Measurements from ENCODE around the gene TMEM131L.
"Not testable (repeated sequence)": the region's sequence is repeated elsewhere in the genome, so short reads cannot be mapped to it uniquely, and the experiment has no call there.

Gene TMEM131L

GRCh38 chr4:153579410-153579809 is 113.2 kb downstream of the TMEM131L start:
- no peak for DNase-seq (ENCODE audit: low spot score)
- Mint-ChIP-seq H3K9me3 (no peaks in the 10 kb centered on the region), H3K27ac (no peak overlapping the region), H3K27me3 (ENCODE audit: low read depth) (no peaks in the 10 kb centered on the region), H3K4me3 (no peak overlapping the region), H3K36me3 (ENCODE audit: low read depth) (peaks cover 24% of the 10 kb centered on the region), H3K4me1 (ENCODE audit: low read depth) (peaks cover 14% of the 10 kb centered on the region)

GRCh38 chr4:153579872-153580271 is 113.7 kb downstream of the TMEM131L start:
- no peaks in the 10 kb centered on the region for H3K9me3 Mint-ChIP-seq
- H3K4me1 Mint-ChIP-seq (ENCODE audit: low read depth) = peaks cover 11% of the 10 kb centered on the region
- no peaks in the 10 kb centered on the region for H3K27me3 Mint-ChIP-seq (ENCODE audit: low read depth)
- DNase-seq (ENCODE audit: low spot score) = no peak
- H3K27ac Mint-ChIP-seq = peak overlapping the region; percentile 16
- H3K4me3 Mint-ChIP-seq = no peak overlapping the region
- H3K36me3 Mint-ChIP-seq (ENCODE audit: low read depth) = peaks cover 27% of the 10 kb centered on the region

- Mint-ChIP-seq H3K36me3 (ENCODE audit: low read depth) (peaks cover 31% of the 10 kb centered on the region), H3K4me1 (ENCODE audit: low read depth) (peaks cover 2% of the 10 kb centered on the region), H3K27me3 (ENCODE audit: low read depth) (no peaks in the 10 kb centered on the region), H3K4me3 (no peak overlapping the region), H3K9me3 (no peaks in the 10 kb centered on the region), H3K27ac (no peak overlapping the region)
- no peak for DNase-seq (ENCODE audit: low spot score)
These were observed 117.0 kb downstream of the TMEM131L start for GRCh38 chr4:153582954-153583702.

GRCh38 chr4:153585026-153585425 is 118.9 kb downstream of the TMEM131L start:
- Mint-ChIP-seq H3K36me3 (ENCODE audit: low read depth) (peaks cover 36% of the 10 kb centered on the region), H3K4me3 (no peak overlapping the region), H3K4me1 (ENCODE audit: low read depth) (peaks cover 2% of the 10 kb centered on the region), H3K27ac (no peak overlapping the region), H3K9me3 (no peaks in the 10 kb centered on the region), H3K27me3 (ENCODE audit: low read depth) (no peaks in the 10 kb centered on the region)
- no peak for DNase-seq (ENCODE audit: low spot score)

- no peak for DNase-seq (ENCODE audit: low spot score)
- Mint-ChIP-seq H3K4me1 (ENCODE audit: low read depth) (no peaks in the 10 kb centered on the region), H3K27ac (no peak overlapping the region), H3K36me3 (ENCODE audit: low read depth) (peaks cover 45% of the 10 kb centered on the region), H3K4me3 (no peak overlapping the region), H3K27me3 (ENCODE audit: low read depth) (no peaks in the 10 kb centered on the region), H3K9me3 (no peaks in the 10 kb centered on the region)
These were observed 123.8 kb downstream of the TMEM131L start for GRCh38 chr4:153589703-153590595.

GRCh38 chr4:153591441-153591840 is 125.3 kb downstream of the TMEM131L start:
- Mint-ChIP-seq H3K9me3 (no peaks in the 10 kb centered on the region), H3K4me1 (ENCODE audit: low read depth) (peaks cover 5% of the 10 kb centered on the region), H3K4me3 (no peak overlapping the region), H3K27me3 (ENCODE audit: low read depth) (no peaks in the 10 kb centered on the region), H3K27ac (no peak overlapping the region), H3K36me3 (ENCODE audit: low read depth) (peaks cover 49% of the 10 kb centered on the region)
- DNase-seq (ENCODE audit: low spot score) = no peak

- Mint-ChIP-seq H3K4me3 (no peak overlapping the region), H3K9me3 (no peaks in the 10 kb centered on the region), H3K27ac (no peak overlapping the region), H3K36me3 (ENCODE audit: low read depth) (peaks cover 52% of the 10 kb centered on the region), H3K4me1 (ENCODE audit: low read depth) (peaks cover 6% of the 10 kb centered on the region), H3K27me3 (ENCODE audit: low read depth) (no peaks in the 10 kb centered on the region)
- DNase-seq (ENCODE audit: low spot score) = no peak
These were observed 125.9 kb downstream of the TMEM131L start for GRCh38 chr4:153592064-153592463.

- no peak for DNase-seq (ENCODE audit: low spot score)
- no peak overlapping the region for H3K4me3 Mint-ChIP-seq
- H3K27ac Mint-ChIP-seq = no peak overlapping the region
- no peaks in the 10 kb centered on the region for H3K27me3 Mint-ChIP-seq (ENCODE audit: low read depth)
- peaks cover 47% of the 10 kb centered on the region for H3K36me3 Mint-ChIP-seq (ENCODE audit: low read depth)
- H3K9me3 Mint-ChIP-seq = no peaks in the 10 kb centered on the region
- H3K4me1 Mint-ChIP-seq (ENCODE audit: low read depth) = peaks cover 6% of the 10 kb centered on the region
These were observed 127.0 kb downstream of the TMEM131L start for GRCh38 chr4:153593161-153593560.

- H3K27me3 Mint-ChIP-seq (ENCODE audit: low read depth) = no peaks in the 10 kb centered on the region
- H3K27ac Mint-ChIP-seq = no peak overlapping the region
- H3K4me1 Mint-ChIP-seq (ENCODE audit: low read depth) = peaks cover 6% of the 10 kb centered on the region
- H3K4me3 Mint-ChIP-seq = no peak overlapping the region
- H3K9me3 Mint-ChIP-seq = no peaks in the 10 kb centered on the region
- DNase-seq (ENCODE audit: low spot score) = no peak
- H3K36me3 Mint-ChIP-seq (ENCODE audit: low read depth) = peaks cover 50% of the 10 kb centered on the region
These were observed 128.1 kb downstream of the TMEM131L start for GRCh38 chr4:153594210-153594609.

GRCh38 chr4:153595894-153596601 is 129.9 kb downstream of the TMEM131L start:
- Mint-ChIP-seq H3K36me3 (ENCODE audit: low read depth) (peaks cover 41% of the 10 kb centered on the region), H3K27ac (peak overlapping the region; percentile 52), H3K4me1 (ENCODE audit: low read depth) (peaks cover 6% of the 10 kb centered on the region), H3K27me3 (ENCODE audit: low read depth) (no peaks in the 10 kb centered on the region), H3K9me3 (no peaks in the 10 kb centered on the region), H3K4me3 (no peak overlapping the region)
- no peak for DNase-seq (ENCODE audit: low spot score)

- Mint-ChIP-seq H3K27ac (no peak overlapping the region), H3K36me3 (ENCODE audit: low read depth) (peaks cover 56% of the 10 kb centered on the region), H3K4me3 (no peak overlapping the region), H3K4me1 (ENCODE audit: low read depth) (peaks cover 7% of the 10 kb centered on the region), H3K9me3 (no peaks in the 10 kb centered on the region), H3K27me3 (ENCODE audit: low read depth) (no peaks in the 10 kb centered on the region)
- DNase-seq (ENCODE audit: low spot score) = no peak
These were observed 136.6 kb downstream of the TMEM131L start for GRCh38 chr4:153602758-153603157.

GRCh38 chr4:153603258-153603657 is 137.1 kb downstream of the TMEM131L start:
- H3K9me3 Mint-ChIP-seq = no peaks in the 10 kb centered on the region
- H3K36me3 Mint-ChIP-seq (ENCODE audit: low read depth) = peaks cover 54% of the 10 kb centered on the region
- H3K4me1 Mint-ChIP-seq (ENCODE audit: low read depth) = peaks cover 7% of the 10 kb centered on the region
- no peaks in the 10 kb centered on the region for H3K27me3 Mint-ChIP-seq (ENCODE audit: low read depth)
- no peak overlapping the region for H3K4me3 Mint-ChIP-seq
- no peak for DNase-seq (ENCODE audit: low spot score)
- H3K27ac Mint-ChIP-seq = no peak overlapping the region

- H3K4me1 Mint-ChIP-seq (ENCODE audit: low read depth) = peaks cover 7% of the 10 kb centered on the region
- no peak for DNase-seq (ENCODE audit: low spot score)
- no peaks in the 10 kb centered on the region for H3K27me3 Mint-ChIP-seq (ENCODE audit: low read depth)
- no peaks in the 10 kb centered on the region for H3K9me3 Mint-ChIP-seq
- no peak overlapping the region for H3K27ac Mint-ChIP-seq
- peaks cover 52% of the 10 kb centered on the region for H3K36me3 Mint-ChIP-seq (ENCODE audit: low read depth)
- no peak overlapping the region for H3K4me3 Mint-ChIP-seq
These were observed 137.7 kb downstream of the TMEM131L start for GRCh38 chr4:153603835-153604234.

- H3K36me3 Mint-ChIP-seq (ENCODE audit: low read depth) = peaks cover 54% of the 10 kb centered on the region
- H3K4me1 Mint-ChIP-seq (ENCODE audit: low read depth); H3K9me3 Mint-ChIP-seq; DNase-seq (ENCODE audit: low spot score); H3K27me3 Mint-ChIP-seq (ENCODE audit: low read depth); H3K27ac Mint-ChIP-seq; H3K4me3 Mint-ChIP-seq: not testable (repeated sequence)
These were observed 142.9 kb downstream of the TMEM131L start for GRCh38 chr4:153609070-153609469.

All from T-helper 2 cell treated with Interferon-gamma antibody and Interleukin-4, amounts not matched to agents 5 μg/mL and 100 μg/mL, for 36 hours (primary cell).